GM18511 (cell line): ENCODE data around the gene ACBD5.
A peak's percentile ranks its signal among the peaks of the same experiment; 100 is the strongest.
"Not testable (repeated sequence)": the region's sequence is repeated elsewhere in the genome, so short reads cannot be mapped to it uniquely, and the experiment has no call there.

ENCODE experiments used
- ATAC-seq: cut with Tn5 transposase; IDR thresholded peaks from one replicate; pipeline ENCODE4 v1.9.1; 2021; ENCODE audit warnings: mild to moderate bottlenecking, moderate library complexity; ENCODE audit not compliant: unreplicated experiment

ACBD5 gene

GRCh38 chr10:27241010-27241651 lies 534 bp upstream of the ACBD5 start:
- ATAC-seq, result peak; percentile 24

- not testable (repeated sequence) for ATAC-seq
Observed at GRCh38 chr10:27237531-27237930, 3.1 kb downstream of the ACBD5 start.

GRCh38 chr10:27236589-27237128 lies 3.9 kb downstream of the ACBD5 start:
- ATAC-seq, result not testable (repeated sequence)

GRCh38 chr10:27235706-27236105 lies 4.9 kb downstream of the ACBD5 start:
- ATAC-seq, result no peak

GRCh38 chr10:27230022-27230421 lies 10.6 kb downstream of the ACBD5 start:
- ATAC-seq, result no peak

- ATAC-seq, result no peak
Observed at GRCh38 chr10:27225642-27226257, 14.8 kb downstream of the ACBD5 start.

- ATAC-seq, result no peak
Observed at GRCh38 chr10:27225011-27225590, 15.5 kb downstream of the ACBD5 start.

GRCh38 chr10:27223964-27224363 lies 16.6 kb downstream of the ACBD5 start:
- no peak for ATAC-seq

GRCh38 chr10:27207350-27207749 lies 33.2 kb downstream of the ACBD5 start:
- ATAC-seq, result no peak

- ATAC-seq, result no peak
Observed at GRCh38 chr10:27203806-27204205, 36.8 kb downstream of the ACBD5 start.

GRCh38 chr10:27197980-27198620 lies 42.5 kb downstream of the ACBD5 start:
- no peak for ATAC-seq

GRCh38 chr10:27192284-27192683 lies 48.3 kb downstream of the ACBD5 start:
- ATAC-seq, result no peak

GRCh38 chr10:27190508-27190907 lies 50.1 kb downstream of the ACBD5 start:
- ATAC-seq, result no peak

- no peak for ATAC-seq
Observed at GRCh38 chr10:27188897-27189296, 51.7 kb downstream of the ACBD5 start.

- ATAC-seq, result no peak
Observed at GRCh38 chr10:27188259-27188658, 52.3 kb downstream of the ACBD5 start.

GRCh38 chr10:27169849-27170248 lies 70.7 kb downstream of the ACBD5 start:
- no peak for ATAC-seq

- no peak for ATAC-seq
Observed at GRCh38 chr10:27158421-27158820, 82.2 kb downstream of the ACBD5 start.

GRCh38 chr10:27157150-27157549 lies 83.4 kb downstream of the ACBD5 start:
- no peak for ATAC-seq

GRCh38 chr10:27156566-27156965 lies 84.0 kb downstream of the ACBD5 start:
- not testable (repeated sequence) for ATAC-seq

GRCh38 chr10:27155066-27155754 lies 85.4 kb downstream of the ACBD5 start, which contains the start of gene MASTL:
TSS of gene MASTL (plus strand) at chr10:27155352. CDS start at chr10:27155427, 75 bp downstream.
- ATAC-seq, result peak; percentile 79

GRCh38 chr10:27153845-27154193 lies 86.8 kb downstream of the ACBD5 start:
- peak; percentile 12 for ATAC-seq
